GM23248 (cell line): Measurements from ENCODE around the gene RIBC1.

Experiments used
- EZH2 ChIP-seq: fragments of 200-600 bp; sonication (generic); IDR thresholded peaks from 2 replicates; pipeline ENCODE4 v1.6.1; 2018; ENCODE audit warnings: antibody characterized with exemption, mild to moderate bottlenecking; ENCODE audit not compliant: insufficient read depth, poor library complexity, severe bottlenecking
- EZH2phosphoT487 ChIP-seq: fragments of 200-600 bp; sonication (generic); IDR thresholded peaks from 2 replicates; pipeline ENCODE4 v1.6.1; 2018; ENCODE audit warnings: antibody characterized with exemption, moderate library complexity, mild to moderate bottlenecking, low read depth; ENCODE audit not compliant: insufficient read depth

GRCh38 chrX:53430231-53430630, 7.6 kb downstream of the RIBC1 start:
- TF ChIP-seq EZH2phosphoT487, result no peak
- no peak for TF ChIP-seq EZH2
